ENCODE data around the gene TM7SF2.

The TM7SF2 gene

GRCh38 chr11:65159012-65159411, 47.3 kb downstream of the TM7SF2 start:
- DNase-seq, result no peak

GRCh38 chr11:65160643-65161042, 49.0 kb downstream of the TM7SF2 start:
- DNase-seq, result no peak

- no peak for DNase-seq
These were observed 52.0 kb downstream of the TM7SF2 start for GRCh38 chr11:65163684-65164083.
